NCI-H128 (cell line): ENCODE results near the gene MDP1.
A peak's percentile ranks its signal among the peaks of the same experiment; 100 is the strongest.
"Not testable (repeated sequence)": the region's sequence is repeated elsewhere in the genome, so short reads cannot be mapped to it uniquely, and the experiment has no call there.

Experiments used
- DNase-seq: peaks from one replicate; lab custom pipeline; 2025; ENCODE audit not compliant: unreplicated experiment; lab: John Stamatoyannopoulos, UW

Gene MDP1

DNA sequence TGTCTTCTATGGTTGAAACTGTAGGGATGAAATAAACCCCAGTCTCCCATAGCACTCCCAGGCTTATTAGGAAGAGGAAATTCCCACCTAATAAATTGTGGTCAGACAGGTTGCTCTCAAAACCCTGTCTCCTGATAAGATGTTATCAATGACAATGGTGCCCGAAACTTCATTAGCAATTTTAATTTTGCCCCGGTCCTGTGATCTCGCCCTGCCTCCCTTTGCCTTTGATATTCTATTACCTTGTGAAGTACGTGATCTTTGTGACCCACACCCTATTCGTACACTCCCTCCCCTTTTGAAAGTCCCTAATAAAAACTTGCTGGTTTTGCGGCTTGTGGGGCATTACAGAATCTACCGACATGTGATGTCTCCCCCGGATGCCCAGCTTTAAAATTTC, 13.3 kb downstream of the MDP1 start:
- DNase-seq = not testable (repeated sequence)

DNA sequence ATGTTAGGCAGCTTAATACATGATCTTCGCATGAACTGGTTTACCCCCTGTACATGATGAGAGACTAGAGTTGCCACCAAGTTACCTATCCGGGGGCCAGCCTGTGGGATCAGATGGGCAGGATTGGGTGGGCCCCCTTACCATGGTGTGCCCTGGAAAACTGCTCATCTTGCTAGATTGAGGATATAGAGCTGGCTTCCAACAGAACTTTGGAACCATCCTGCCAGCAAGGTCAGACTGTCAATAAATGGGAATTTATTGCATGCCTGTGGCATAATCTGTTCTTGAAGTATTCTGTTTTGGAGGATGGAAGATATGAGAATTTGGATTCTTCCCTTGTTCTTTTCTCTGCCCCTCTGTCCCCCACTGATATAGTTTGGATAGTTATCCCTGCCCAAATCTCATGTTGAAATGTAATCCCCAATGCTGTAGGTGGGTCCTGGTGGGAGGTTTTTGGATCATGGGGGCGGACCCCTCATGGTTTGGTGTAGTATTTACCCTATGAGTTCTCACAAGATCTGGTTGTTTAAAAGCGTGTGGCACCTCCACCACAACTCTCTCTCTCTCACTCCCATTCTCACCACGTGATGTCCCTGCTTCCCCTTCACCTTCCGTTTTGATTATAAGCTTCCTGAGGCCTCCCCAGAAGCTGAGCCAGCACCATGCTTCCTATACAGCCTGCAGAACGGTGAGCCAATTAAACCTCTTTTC, 16.9 kb downstream of the MDP1 start:
- no peak for DNase-seq

DNA sequence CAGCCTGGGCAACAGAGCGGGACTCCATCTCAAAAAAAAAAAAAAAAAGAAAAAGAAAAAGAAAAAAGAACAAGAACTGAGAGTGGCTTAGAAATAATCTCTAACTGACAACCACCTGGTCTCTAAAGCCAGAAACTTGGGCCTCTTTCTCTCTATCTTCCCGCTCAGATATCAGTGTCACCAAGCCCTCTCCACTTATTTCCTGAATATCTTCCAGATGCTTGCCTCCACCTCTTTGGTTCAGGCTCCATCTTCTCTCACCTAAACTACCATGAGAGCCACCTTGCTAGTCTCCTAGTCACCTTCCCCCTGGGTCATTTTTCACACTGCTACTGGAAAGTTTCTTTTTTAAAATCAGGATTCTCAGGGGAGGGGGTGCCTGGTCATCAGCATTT, 18.8 kb downstream of the MDP1 start:
- no peak for DNase-seq

DNA sequence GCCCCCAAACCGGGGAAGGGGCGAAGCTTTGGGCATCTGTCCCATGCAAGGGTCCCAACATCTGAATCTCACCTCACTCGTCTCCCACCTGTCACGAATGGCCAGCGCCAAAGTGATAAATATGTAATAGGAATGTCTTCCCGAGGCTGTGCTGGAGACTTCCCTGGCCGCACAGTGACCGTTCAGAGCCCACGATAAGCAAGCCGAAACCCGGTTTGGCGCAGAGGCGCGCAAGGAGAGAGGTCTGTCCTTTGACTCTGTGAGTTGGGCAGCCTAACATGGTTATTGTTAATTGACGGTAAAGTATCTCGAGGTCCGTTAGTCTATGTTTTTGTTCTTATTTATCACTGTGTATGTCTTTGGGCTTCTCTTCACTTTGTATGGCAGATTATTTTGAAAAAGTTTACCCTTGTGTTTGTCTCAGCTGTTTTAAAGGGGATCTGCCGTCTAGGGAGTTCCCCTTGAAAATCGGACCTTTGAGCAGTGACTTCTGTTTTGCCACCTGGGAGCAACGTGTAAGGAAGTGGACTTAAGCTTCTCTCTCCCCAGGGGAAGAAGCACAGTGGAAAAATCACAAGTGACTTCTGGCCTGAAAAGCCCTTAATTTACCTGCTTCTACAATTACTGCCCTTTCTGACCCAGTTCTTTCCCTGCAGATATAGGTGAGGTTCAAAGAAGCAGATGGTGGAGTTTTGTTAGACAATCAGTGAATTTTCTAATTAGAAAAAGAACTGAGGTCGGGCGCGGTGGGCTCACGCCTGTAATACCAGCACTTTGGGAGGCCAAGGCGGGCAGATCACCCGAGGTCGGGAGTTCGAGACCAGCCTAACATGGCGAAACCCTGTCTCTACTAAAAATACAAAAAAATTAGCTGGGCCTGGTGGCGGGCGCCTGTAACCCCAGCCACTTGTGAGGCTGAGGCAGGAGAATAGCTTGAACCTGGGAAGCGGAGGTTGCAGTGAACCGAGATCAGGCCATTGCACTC, 19.5 kb downstream of the MDP1 start:
- DNase-seq = no peak

DNA sequence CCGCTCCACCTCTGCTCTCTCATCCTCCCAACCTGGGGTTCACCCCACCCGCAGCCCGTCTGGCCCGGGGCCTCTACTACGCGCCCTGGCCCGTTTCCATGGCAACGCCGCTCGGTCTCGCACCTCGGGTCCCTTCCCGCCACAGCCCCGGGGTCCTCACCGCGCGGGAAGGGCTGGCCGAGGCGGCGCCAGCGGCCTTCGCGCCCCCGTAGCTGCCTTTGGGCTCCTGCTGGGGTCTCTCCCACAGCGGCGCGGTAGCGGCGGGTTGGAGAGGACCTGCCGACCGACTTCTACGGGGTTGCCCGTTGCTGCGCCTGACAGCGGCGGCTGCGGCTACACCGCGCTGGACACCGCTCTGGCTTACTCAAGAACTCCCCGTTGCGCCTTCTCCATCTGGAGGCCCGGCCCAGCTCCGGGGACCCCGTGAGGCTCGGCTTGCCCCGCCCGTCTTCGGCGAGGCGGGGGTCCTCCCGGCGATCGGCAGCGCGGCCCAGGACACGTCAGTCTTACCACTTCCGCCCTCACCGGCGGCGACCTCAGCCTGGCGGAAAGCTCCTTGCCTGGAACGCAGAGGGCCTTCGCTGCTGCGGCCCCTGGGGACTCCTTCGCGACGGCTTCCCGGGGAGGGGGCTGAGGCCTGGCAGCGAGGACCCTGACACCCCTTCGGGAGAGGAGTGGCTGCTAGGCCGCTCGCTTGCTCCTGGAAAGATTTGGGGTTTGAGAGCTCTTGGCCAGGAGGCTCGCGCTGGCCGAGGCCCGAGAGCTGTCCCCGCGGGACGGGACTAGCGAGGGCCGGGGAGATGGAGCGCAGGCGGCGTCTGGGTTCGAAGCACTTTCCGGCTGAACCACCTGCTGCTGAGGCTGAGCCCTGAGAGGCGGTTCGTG, 20.4 kb downstream of the MDP1 start, which contains the start of gene TM9SF1:
TM9SF1 (minus strand) TSS at position 256 of the 885 bp plus-strand sequence. CDS start 422 bp downstream, outside the sequence.
- DNase-seq = peak; percentile 38

- DNase-seq = no peak
Observed at GRCh38 chr14:24194873-24195185, 21.0 kb downstream of the MDP1 start.

GRCh38 chr14:24194186-24194872, 21.5 kb downstream of the MDP1 start:
- DNase-seq = no peak

- no peak for DNase-seq
Observed at GRCh38 chr14:24192933-24193332, 22.9 kb downstream of the MDP1 start.

DNA sequence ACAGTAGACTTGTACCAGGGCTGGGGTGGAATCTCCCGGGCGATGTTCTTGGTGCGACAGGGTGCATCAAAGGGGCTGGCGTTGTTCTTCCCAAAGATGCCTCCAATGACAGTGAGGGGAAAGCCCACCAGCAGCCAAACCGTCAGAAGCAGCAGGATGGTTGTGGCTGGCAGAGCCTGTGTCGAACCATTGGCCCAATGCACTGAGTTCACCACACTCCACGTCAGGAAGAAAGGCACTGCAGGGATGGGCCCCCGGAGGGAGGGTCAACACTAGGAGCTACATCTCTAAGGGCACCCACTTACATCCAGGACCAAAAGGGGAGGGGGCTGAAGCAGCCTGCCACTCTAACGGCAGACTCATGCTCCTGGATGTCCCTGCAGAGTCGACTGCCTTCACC, 25.4 kb downstream of the MDP1 start:
- DNase-seq = no peak

DNA sequence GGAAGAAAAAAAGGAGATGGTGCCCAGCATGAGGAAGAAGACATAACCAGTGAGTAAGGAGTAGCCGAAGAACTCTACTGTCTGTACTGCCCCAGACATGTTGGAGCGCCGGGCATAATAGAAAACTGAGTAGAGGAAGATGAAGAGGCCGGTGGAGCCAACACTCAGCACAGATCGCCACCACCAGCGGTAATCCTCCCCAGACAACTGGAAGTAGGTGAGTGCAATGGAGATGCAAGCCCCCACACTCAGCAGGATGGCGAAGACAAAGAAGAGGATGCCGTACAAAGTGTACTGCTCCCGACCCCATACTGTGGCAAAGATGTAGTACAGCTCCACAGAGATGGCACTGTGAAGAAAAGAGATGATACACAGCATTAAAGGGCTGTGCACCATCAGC, 26.4 kb downstream of the MDP1 start:
- DNase-seq = no peak

- no peak for DNase-seq
Observed at GRCh38 chr14:24189059-24189375, 26.8 kb downstream of the MDP1 start.

- peak; percentile 92 for DNase-seq
Observed at GRCh38 chr14:24188251-24189058, 27.4 kb downstream of the MDP1 start, which contains the start of gene IPO4. Gene IPO4 (minus strand): TSS chr14:24188816. CDS start chr14:24188787, 29 bp downstream.

DNA sequence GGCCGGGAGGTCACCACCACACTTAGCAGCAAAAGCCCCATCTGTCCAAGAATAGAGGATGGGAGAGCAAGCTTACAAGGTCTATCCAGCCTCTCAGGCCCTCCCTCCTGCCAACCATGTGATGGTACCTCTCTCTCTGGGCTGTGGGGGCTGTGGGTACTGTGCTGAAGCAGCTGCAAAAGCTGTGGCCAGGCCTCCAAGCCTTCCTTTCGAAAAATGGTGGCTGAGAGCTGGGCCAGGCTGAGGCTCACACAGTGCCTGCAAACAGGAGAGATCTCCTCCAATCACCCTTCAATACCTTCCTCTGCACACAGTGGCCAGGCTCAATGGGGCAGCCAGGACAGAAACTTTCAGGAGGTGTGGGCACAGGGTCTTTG, 28.3 kb downstream of the MDP1 start:
- no peak for DNase-seq

GRCh38 chr14:24186831-24187538, 28.9 kb downstream of the MDP1 start:
- DNase-seq = no peak

DNA sequence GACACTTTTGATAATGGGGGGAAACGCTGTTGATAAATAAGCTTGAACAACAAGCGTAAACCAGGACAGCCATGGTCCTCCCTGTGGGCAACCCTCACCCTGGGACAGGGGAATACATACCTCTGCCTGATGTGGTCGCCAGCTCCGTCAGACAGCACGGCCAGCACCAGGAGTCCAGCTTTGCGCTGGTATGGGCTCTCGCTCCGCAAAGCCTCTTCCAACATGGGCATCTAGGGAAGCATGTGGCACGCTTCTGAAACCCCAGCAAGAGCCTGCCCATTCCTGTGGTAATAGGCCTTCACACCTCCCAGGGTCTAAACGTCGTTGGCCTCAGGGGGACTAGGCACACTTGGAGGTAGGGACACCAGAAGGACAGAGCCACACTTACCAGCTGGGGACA, 30.1 kb downstream of the MDP1 start:
- no peak for DNase-seq

- no peak for DNase-seq
Observed at GRCh38 chr14:24185026-24185425, 30.8 kb downstream of the MDP1 start.

DNA sequence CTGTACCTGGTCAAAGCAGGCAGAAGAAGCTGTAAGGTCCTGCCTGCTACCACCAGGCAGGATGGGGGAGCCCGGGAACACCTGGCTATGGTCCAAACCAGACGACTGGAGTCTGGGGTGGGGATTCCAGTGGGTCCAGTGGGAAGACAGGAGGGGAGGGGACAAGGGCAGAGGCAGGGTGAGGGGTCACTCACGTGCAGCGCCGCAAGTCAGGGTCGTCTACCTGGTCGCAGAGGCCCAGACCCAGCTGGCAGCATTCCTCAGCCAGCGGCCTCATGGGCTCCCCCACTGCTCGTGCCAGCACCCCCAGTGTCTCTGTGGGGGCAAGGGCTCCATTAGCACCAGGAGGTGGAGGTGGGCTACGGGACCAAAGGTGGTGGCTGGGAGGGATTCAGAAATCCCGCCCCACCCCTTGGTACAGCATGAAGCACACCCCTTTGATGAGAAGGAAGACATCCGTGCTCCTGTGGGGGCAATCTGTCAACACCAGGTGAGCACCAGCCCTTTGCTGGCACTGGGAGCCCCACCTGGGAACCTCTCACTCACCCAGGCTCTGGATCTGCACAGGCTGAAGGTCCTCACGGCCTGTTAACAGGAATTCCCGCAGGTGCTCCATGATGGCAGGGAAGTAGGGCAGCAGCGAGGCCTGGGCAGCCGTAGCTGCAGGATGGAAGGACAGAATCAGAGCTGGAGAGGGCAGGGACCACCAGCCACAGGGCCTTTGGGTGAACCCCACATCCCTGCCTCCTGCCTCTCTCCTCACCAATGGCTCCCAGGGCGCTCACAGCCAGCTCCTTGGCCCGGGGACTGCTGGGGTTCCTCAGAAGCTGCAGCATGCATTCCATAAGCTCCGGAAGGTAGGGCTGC, 31.5 kb downstream of the MDP1 start:
- DNase-seq = no peak

- no peak for DNase-seq
Observed at GRCh38 chr14:24183014-24183481, 32.8 kb downstream of the MDP1 start.
